ENCODE data around the gene FSTL3.

Gene FSTL3

DNA sequence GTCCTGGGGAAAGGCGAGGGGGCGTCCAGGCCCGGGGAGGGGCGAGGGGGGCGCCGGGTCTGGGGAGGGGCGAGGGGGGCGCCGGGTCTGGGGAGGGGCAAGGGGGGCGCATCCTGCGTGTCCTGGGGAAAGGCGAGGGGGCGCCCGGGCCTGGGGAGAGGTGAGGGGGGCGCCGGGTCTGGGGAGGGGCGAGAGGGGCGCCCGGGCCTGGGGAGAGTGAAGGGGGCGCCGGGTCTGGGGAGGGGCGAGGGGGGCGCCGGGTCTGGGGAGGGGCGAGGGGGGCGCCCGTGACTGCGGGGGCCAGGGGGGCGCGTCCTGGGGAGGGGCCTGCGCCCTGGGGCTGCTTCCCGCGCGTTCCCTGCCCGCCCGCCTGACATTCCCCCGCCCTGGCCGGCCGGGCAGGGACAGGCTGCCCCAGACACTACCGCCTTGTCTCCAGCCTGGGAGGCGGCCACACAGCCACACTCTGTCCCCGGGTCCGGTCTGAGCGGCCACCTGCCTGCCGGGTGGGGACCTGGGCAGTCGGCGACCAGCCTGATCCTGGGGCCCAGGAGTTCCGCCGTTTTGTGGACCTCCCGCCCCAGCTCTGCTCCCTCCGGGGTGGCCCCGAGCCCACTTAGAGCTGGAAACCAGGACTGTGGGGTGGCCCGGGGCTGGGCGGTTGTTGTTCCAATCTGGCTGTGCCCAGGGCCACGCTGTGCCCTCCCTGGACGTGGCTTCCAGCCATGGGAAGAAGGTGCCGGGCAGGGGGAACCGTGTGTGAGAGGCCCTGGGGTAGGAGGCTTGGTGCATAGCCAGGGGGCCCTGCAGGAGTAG, 44.4 kb downstream of the FSTL3 start:
- Histone ChIP-seq H3K27me3 (replicated peaks) (peaks cover 8% of the 10 kb centered on the region), H3K36me3 (replicated peaks) (no peaks in the 10 kb centered on the region), H3K4me3 (ENCODE audit: low read depth, low read length) (no peak overlapping the region), H3K27ac (no peak overlapping the region)
- in situ Hi-C loops (cut with HindIII; ENCODE audit: low pct_ligation_motif_present, low sequenced_read_pairs) = no loop called here
- TF ChIP-seq, protein P1, sequence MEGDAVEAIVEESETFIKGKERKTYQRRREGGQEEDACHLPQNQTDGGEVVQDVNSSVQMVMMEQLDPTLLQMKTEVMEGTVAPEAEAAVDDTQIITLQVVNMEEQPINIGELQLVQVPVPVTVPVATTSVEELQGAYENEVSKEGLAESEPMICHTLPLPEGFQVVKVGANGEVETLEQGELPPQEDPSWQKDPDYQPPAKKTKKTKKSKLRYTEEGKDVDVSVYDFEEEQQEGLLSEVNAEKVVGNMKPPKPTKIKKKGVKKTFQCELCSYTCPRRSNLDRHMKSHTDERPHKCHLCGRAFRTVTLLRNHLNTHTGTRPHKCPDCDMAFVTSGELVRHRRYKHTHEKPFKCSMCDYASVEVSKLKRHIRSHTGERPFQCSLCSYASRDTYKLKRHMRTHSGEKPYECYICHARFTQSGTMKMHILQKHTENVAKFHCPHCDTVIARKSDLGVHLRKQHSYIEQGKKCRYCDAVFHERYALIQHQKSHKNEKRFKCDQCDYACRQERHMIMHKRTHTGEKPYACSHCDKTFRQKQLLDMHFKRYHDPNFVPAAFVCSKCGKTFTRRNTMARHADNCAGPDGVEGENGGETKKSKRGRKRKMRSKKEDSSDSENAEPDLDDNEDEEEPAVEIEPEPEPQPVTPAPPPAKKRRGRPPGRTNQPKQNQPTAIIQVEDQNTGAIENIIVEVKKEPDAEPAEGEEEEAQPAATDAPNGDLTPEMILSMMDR (IDR thresholded peaks at IDR 0.05; ENCODE audit: low read depth, low read length, missing control alignments) = no peak
- DNase-seq = no peak

DNA sequence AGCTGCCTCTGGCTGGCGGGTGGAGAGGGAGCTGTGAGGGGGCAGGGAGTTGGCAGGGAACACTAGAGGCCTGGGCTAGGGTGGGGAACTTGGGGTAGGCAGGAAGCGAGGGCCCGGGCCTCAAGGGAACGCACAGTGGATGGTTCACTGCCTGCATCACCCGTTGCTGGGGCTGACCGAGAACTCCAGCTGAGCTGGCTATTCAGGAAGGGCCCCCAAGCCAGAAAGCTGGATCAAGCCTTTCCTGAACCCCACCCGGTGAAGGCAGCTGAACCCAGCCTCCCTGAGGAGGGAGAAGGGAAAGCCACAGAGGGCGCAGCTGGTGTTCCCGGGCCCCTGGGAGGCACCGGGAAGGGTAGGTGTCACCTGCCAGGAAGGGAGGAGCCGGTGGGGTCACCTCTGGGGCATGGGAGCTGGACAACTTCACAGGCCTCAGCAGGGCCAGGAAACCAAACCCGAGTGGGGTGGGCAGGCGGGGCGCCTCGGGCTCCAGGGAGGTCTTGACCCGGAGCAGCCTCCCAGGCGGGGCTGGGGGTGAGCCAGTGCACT, 46.4 kb downstream of the FSTL3 start:
- peaks cover 8% of the 10 kb centered on the region for H3K27me3 ChIP-seq (replicated peaks)
- no peak overlapping the region for H3K4me3 ChIP-seq (ENCODE audit: low read depth, low read length)
- TF ChIP-seq, protein P1 (IDR thresholded peaks at IDR 0.05; ENCODE audit: low read depth, low read length, missing control alignments) = no peak
- no peak for DNase-seq
- in situ Hi-C loops (cut with HindIII; ENCODE audit: low pct_ligation_motif_present, low sequenced_read_pairs) = no loop called here
- H3K27ac ChIP-seq = no peak overlapping the region
- H3K36me3 ChIP-seq (replicated peaks) = no peaks in the 10 kb centered on the region

DNA sequence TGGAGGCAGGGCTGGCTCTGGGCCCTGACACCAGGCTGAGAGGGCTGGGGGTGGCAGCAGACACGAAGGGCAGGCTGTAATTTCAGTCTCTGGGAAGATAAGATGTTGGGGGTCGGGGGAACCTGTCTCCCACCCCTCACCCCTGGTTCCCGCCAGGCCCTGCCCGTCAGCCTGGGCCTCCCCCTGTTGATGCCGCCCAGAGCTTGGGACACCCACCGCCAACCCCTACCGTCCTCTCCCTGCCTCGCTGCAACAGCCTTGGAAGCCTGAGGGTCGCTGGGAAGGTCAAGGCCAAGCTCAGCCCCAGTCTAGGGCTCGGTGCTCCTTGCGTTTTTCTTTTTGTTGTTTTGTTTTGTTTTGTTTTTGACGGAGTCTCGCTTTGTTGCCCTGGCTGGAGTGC, 47.1 kb downstream of the FSTL3 start:
- in situ Hi-C loops (cut with HindIII; ENCODE audit: low pct_ligation_motif_present, low sequenced_read_pairs) = no loop called here
- no peak for DNase-seq
- Histone ChIP-seq H3K27me3 (replicated peaks) (peaks cover 8% of the 10 kb centered on the region), H3K36me3 (replicated peaks) (no peaks in the 10 kb centered on the region), H3K27ac (no peak overlapping the region), H3K4me3 (ENCODE audit: low read depth, low read length) (no peak overlapping the region)
- TF ChIP-seq, protein P1 (IDR thresholded peaks at IDR 0.05; ENCODE audit: low read depth, low read length, missing control alignments) = no peak

DNA sequence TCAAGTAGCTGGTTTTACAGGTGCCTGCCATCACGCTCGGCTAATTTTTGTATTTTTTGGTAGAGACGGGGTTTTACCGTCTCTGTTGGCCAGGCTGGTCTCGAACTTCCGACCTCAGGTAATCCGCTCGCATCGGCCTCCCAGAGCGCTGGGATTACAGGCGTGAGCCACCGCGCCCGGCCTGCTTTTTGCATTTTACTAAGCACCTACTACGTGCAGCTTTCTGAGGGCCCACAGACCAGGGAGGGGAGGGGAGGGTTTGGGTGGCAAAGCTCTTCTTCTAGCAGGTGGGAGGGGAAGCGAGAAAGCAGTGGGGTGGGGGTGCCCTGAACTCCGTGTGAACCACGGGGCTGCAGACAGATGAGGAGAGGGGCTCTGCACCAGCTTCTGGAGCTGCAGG, 47.5 kb downstream of the FSTL3 start:
- TF ChIP-seq, protein P1 (IDR thresholded peaks at IDR 0.05; ENCODE audit: low read depth, low read length, missing control alignments) = no peak

DNA sequence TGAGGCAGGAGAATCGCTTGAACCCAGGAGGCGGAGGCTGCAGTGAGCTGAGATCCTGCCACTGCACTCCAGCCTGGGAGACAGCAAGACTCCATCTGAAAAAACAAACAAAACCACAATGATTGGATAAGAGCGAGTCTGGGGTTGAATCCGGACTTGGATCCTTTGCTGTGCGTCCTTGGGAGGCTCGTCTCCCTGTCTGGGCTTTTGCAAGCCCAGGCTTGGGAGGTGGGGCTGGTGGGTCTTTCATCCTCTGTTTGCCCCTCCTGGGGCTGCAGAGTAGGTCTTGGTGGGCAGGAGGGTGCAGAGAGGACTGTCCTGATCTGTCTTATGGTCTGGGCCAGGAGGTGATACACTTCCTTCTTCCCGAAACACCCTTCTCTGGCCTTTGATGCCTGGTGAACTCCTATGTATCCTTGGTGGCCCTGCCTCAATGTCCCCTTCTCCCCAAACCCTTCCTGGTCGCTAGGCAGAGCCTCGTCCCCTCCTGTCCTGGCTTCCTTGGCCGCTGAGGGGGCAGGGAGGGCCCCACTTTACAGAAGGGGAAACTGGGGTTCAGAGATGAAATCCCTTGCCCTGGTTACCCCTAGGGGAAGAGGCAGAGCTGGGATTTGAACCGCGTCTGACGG, 49.4 kb downstream of the FSTL3 start:
- in situ Hi-C loops (cut with HindIII; ENCODE audit: low pct_ligation_motif_present, low sequenced_read_pairs) = no loop called here
- Histone ChIP-seq H3K27me3 (replicated peaks) (no peaks in the 10 kb centered on the region), H3K36me3 (replicated peaks) (no peaks in the 10 kb centered on the region), H3K27ac (no peak overlapping the region), H3K4me3 (ENCODE audit: low read depth, low read length) (no peak overlapping the region)
- no peak for DNase-seq
- TF ChIP-seq, protein P1 (IDR thresholded peaks at IDR 0.05; ENCODE audit: low read depth, low read length, missing control alignments) = no peak

More for the DNA sequence above, 47.5 kb downstream of the FSTL3 start:
- no peak overlapping the region for H3K27ac ChIP-seq
- H3K27me3 ChIP-seq (replicated peaks) = peaks cover 8% of the 10 kb centered on the region
- no peaks in the 10 kb centered on the region for H3K36me3 ChIP-seq (replicated peaks)
- DNase-seq = no peak
- in situ Hi-C loops (cut with HindIII; ENCODE audit: low pct_ligation_motif_present, low sequenced_read_pairs) = no loop called here
- no peak overlapping the region for H3K4me3 ChIP-seq (ENCODE audit: low read depth, low read length)

Measured in brain microvascular endothelial cell (primary cell).